Measurements from ENCODE around the gene FGF1.

Gene FGF1

GRCh38 chr5:142610176-142611001 lies 75.5 kb downstream of the FGF1 start:
- DNase-seq, result no peak

DNA sequence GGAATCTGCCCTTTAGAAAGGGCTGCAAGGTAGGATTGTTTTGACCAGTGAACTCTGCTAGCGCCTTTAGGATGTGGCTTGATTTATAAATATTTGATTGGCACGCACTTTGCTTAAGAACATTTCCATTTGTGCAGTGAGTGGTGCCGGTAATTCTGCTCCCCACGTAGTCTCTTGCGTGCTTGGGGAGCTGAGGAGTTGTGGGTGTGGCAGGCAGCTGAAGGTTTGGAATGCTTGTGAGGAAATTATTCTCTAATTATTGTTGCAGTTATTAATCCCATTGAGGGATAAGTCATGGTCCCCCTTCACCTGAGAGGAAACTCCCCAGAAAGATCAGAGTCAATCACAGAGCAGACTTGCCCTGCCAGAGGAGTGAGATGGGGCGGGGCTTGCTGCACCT lies 76.7 kb downstream of the FGF1 start:
- no peak for DNase-seq

DNA sequence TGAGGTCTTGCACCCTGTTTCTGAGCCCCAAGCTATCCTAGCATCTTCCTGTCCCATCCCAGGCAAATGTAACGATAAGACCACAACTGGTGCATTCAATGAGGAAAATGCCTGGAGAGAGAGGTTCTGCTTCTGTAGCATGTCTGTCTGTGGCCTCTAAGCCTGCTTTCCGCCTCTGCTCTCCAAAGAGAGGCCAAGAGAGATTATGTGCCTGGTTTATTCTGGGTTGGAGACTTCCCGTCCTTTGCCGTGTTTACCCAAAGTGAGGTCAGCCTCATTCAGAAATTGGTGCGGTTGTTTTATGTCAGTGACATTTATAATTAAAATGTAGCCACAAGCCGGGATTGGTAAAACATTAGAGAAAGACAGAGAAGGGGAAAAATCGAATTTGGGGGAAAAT lies 77.8 kb downstream of the FGF1 start:
- no peak for DNase-seq

- no peak for DNase-seq
Measured at GRCh38 chr5:142605611-142606010, 80.3 kb downstream of the FGF1 start.

GRCh38 chr5:142602720-142603245 lies 83.1 kb downstream of the FGF1 start:
- DNase-seq, result no peak

GRCh38 chr5:142601432-142601831 lies 84.5 kb downstream of the FGF1 start:
- DNase-seq, result peak in 1 of 2 experiments; percentile 22

DNA sequence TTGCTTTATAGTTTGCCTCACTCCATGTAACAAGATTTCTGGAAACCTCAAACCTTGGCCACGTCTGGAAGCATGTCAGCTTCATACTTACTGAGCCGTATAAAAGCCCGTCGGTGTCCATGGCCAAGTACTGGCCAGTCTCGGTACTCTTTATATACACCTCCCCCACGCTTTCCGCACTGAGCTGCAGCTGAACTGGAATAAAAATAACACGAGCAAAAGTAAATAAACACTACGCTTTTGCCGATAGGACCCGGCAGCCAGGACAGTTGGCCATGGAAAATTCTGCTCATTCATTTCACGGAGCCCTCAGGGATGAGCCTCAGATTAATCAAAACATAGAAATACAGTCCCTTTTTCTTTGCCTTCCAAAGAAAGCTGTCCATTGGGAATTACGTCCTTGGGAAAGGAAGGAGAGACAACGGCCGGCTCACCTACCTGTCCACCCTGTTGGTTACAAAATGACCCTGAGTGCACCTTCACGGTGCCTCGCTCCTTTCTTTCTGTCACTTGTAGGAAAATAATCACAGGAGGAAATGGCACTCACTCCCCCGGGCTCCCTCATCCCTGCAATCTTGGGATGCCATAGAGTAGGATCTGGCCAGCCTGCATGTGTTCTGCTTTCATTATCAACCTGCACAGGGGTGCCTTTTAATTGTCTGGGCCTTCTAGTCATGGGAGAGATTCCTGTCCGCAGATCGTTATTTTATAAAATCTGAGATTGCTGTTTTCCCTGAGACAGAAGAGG lies 85.1 kb downstream of the FGF1 start:
- peak; percentile 36 to 50 for DNase-seq

DNA sequence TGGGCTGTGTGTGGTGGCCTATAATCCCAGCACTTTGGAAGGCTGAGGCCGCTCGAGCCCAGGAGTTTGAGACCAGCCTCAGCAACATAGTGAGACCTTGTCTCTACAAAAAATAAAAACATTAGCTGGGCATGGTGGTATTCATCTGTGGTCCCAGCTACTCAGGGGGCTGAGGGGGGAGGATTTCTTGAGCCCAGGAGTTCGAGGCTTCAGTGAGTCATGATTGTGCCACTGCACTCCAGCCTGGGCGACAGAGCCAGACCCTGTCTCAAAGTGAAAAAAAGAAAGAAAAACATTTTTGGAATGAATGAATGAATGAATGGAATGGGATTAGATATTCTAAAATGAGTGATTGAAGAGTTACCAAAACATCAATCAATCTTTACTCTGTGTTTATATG lies 85.8 kb downstream of the FGF1 start:
- no peak for DNase-seq

DNA sequence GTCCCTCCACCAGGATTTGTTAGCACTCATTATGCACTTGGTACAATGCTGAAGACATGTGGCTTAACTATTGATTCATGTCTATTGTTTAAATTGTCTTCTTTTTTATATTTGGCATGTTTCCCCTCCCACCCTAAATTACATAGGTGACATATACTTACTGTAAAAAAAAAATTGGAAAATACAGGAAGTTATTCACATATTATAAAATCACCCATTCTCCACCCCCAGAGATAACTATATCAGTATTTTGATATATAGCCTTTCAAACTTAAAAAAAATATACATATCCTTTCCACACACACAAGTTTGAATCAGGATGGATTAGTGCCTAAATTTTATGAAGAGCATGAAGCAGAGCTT lies 87.6 kb downstream of the FGF1 start:
- DNase-seq, result no peak

GRCh38 chr5:142597546-142598337 lies 88.1 kb downstream of the FGF1 start:
- DNase-seq, result no peak

DNA sequence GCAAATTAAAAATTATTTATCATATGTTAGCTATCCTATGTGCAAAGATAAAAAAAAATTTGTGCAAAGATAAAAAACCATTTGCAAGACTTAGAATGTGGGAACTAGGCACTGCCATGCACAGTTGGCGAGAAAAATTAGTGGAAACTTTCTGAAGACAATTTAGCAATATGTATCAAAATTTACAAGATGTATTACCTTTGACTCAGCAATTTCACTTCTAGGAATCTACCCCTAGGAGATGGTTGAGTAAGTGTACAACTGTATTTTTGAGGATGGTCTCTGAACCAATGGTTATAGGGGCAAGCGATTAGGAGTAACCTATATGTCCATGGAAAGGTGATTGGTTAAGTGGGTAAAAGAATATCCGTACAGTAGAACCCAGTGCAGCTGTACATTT lies 88.9 kb downstream of the FGF1 start:
- DNase-seq, result no peak

- DNase-seq, result no peak
Measured at GRCh38 chr5:142592365-142592764, 93.5 kb downstream of the FGF1 start.

GRCh38 chr5:142590451-142591231 lies 95.2 kb downstream of the FGF1 start:
- no peak for DNase-seq

DNA sequence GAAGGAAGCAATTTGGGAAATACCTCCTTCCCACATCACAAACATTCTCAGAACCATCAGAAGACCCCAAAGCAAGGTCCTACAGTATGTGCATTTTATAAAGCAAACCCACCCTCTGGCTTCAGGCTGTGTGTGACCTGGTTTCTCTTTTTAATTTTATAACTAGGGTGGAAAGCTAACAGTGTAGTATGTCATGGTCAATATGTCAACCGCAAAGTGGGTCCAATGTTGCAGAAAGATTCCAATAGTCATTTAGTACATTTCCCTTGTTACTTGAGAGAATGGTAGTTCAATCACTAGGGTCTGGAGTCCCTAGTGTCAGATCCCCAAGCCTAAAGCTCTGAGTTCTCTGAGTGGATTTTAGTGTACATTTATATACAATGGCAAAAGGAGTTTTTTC lies 96.2 kb downstream of the FGF1 start:
- DNase-seq, result no peak

GRCh38 chr5:142587354-142587965 lies 98.4 kb downstream of the FGF1 start:
- peak in 1 of 2 experiments; percentile 61 for DNase-seq

DNA sequence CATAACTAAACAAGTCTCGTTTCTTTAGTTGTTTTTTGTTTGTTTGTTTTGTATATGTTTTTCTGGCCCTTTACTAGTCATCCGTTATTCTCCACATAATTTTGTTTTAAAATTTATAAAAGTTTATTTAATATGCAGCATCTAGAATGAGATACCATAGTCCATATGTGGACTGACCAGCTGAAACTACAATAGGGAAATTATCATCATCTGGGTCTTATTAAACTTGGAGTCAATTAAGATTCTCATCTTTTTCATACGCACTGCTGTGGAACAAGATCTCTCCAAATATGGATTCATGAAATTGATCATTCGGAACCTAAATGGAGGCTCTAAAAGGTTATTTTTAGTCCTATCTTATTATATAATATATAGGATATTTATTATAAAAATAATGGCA lies 99.3 kb downstream of the FGF1 start:
- DNase-seq, result no peak

DNA sequence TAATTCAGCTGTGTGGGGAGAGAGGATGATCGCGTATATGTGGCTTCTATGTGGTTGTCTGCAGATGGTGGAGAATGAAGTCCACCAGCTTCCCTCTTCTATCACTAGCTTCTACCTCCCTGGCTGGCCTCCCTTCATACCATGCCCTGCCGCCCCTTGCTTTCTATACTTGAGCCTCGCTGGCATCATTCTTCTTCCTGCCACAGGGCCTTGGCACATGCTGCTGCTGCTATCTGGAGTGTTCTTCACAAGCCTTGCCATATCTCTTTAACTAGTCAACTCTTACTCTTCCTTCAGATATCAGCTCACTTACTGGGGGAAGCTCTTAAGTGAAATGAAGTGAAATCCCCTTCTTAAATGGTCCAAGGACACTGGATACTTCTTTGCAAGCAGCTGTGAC lies 100.4 kb downstream of the FGF1 start:
- no peak for DNase-seq

DNA sequence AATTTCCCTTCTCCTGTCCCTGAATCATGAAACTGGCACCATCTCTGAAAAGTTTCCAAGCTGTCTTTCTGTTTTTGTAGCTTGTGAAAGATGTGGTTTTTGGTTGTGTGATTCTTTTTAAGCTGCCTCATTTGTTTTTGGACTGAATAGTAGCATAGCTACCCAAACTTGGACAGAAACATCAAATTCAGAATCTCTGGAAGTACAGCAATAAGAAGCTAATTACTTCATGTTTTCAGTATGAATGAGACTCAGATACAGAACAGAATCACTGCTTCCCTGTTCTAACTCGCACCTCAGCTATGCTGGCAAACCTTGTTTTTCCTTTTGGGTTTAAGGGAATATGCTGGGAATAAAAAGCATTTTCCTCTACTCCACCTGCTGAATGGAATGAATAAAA lies 101.0 kb downstream of the FGF1 start:
- no peak for DNase-seq

DNA sequence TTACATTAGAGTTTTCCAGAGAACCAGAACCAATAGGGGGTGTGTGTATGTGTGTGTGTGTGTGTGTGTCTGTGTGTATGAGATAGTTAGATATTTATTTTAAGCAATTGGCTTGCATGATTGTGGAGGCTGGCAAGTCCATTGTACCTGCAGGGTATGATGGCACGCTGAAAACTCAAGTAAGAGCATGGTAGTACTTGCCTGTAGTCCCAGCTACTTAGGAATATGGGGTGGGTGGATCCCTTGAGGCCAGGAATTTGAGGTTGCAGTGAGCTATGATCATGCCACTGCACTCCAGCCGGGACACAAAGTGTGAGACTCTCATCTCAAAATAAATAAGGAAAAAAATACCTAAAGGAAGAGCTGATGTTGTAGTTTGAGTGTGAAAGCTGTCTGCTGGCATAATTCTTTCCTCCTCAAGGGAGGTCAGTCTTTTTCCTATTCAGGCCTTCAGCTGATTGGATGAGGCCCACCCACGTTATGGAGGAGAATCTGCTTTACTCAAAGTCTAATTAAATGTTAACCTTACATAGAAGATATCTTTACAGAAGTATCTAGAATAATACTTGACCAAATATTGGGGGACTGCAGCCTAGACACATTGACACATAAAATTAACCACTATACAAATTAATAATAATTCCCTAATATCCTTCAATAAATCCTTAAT lies 107.6 kb downstream of the FGF1 start:
- DNase-seq, result no peak

DNA sequence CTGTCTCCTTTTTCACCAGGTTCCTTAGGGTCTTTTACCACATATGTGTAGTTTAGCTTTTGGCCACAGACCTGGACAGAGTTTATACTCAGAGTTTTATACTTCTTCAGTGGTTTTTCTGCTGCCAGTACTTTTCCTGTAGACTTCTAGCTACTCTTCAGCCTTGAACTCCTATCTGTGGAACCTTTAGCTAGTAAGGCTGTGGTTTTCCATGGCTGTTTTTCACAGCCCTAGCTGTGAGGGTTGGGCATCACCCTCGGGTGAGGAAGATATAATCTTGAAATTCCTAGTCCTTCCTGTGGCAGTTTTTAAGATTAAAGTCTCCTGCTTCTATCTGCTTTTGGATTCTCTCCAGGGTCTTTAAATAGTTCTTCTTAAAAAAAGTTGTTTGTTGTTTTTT lies 109.1 kb downstream of the FGF1 start:
- DNase-seq, result no peak

DNA sequence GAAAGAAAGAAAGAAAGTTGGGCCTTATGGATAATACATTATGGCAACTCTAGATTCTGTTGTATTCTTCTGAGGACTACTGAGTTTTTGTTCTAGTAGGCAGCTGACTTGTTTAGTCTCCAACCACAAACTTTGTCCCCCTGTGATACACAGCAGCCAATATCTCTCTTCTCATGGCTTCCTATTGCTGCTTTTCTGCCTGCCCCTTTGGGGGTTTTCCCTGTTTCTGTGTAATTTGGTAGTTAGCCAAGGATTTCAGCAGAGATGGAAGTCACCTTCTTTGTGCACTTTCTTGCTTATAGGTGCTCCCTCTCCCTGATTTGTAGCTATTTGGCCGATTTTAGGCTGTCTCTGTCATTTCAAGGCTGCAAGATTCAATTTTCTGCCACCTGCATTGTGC lies 109.6 kb downstream of the FGF1 start:
- no peak for DNase-seq

DNA sequence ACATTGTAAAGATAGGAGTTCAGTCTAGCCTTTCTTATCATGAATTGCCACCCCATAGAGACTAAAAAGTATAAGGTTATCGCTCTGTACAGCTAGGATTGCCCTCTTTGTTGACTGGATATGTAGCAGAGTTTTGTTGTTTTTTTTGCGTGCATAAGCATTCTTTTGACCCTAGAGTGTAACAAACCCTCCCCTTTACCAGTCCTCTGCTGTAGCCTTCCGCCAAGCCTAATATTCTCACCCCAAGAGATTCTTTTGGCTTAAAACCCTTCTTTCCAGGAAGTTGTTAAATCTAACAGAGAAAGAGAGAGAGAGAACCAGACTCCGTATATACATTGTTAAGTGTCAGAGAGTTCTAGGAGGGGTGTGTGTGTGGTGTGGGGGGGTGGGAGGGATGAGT lies 113.9 kb downstream of the FGF1 start:
- DNase-seq, result no peak

Data from NCI-H526 (cell line).